DND-41 (cell line): ENCODE measurements around the gene JUNB.

Source experiments
- CTCF ChIP-seq: IDR thresholded peaks from 2 replicates; pipeline ENCODE4 v1.5.1; 2012; ENCODE audit warnings: borderline replicate concordance, low read length, moderate library complexity, mild to moderate bottlenecking; ENCODE audit not compliant: poor library complexity, severe bottlenecking; ENCODE audit errors: extremely low read depth
- EZH2 ChIP-seq: IDR thresholded peaks from 3 replicates; pipeline ENCODE4 v1.6.1; 2012; ENCODE audit warnings: borderline replicate concordance, low read depth, mild to moderate bottlenecking, moderate library complexity, low read length, inconsistent platforms; ENCODE audit not compliant: severe bottlenecking

GRCh38 chr19:12797141-12797587 lies 5.9 kb downstream of the JUNB start:
- TF ChIP-seq EZH2: no peak
- no peak for TF ChIP-seq CTCF
